GM12878 (cell line): ENCODE measurements around the gene TREM1.

Experiments used
- CHD2 ChIP-seq: IDR thresholded peaks from 2 replicates; pipeline ENCODE4 v1.6.1; 2011; ENCODE audit warnings: low read depth, low read length, improper control_type of control experiment, borderline replicate concordance
- POLR2A ChIP-seq: IDR thresholded peaks from 2 replicates; pipeline ENCODE4 v1.6.1; 2011; ENCODE audit warnings: low read depth, mild to moderate bottlenecking, low read length
- RAD21 ChIP-seq: IDR thresholded peaks from 2 replicates; pipeline ENCODE4 v1.6.1; 2011; ENCODE audit warnings: mild to moderate bottlenecking, low read depth, low read length, moderate library complexity; ENCODE audit not compliant: insufficient read depth
- ZBED1 ChIP-seq: IDR thresholded peaks from 2 replicates; pipeline ENCODE4 v1.6.1; 2016; ENCODE audit warnings: borderline replicate concordance
- TF ChIP-seq, protein P1 (sequence below): IDR thresholded peaks from 2 replicates; pipeline ENCODE4 v1.6.1; 2012; ENCODE audit warnings: low read depth, low read length, improper control_type of control experiment
- TF ChIP-seq, protein P2 (sequence below): IDR thresholded peaks from 2 replicates; pipeline ENCODE4 v1.6.1; 2012; ENCODE audit warnings: low read depth, low read length, improper control_type of control experiment

DNA sequence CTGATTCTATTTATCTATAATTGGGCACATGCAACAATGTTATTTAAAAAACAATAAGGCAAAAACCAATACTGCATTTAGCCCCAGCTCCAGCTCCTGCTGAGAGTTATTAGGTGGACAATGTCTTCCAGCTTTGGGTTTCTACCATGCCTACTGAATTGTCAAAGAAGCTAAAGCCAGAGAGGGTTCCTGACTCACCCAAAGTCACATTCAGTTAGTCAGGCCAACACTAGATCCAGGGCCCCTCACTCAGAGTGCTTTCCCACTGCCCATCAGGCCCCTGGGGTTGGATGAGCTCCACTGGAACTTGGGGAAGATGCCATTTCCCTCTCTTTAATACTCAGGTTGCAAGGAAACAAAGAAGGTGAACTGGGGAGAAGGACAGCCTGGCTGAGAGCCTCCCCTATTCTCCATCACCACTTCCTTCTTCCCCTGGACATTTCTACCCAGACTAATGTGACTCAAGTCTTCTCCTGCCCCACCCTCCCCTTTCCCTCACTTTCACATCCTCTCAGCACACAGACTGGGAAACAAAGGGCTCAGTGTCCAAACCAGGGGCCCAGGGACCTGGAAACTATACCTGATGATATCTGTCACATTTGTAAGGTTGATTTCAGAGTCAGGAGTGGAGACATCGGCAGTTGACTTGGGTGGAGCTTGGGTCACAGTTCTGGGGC is 6.0 kb downstream of the TREM1 start:
- TF ChIP-seq RAD21 (no peak), ZBED1 (no peak), CHD2 (no peak), POLR2A (no peak)
- TF ChIP-seq, protein P1, sequence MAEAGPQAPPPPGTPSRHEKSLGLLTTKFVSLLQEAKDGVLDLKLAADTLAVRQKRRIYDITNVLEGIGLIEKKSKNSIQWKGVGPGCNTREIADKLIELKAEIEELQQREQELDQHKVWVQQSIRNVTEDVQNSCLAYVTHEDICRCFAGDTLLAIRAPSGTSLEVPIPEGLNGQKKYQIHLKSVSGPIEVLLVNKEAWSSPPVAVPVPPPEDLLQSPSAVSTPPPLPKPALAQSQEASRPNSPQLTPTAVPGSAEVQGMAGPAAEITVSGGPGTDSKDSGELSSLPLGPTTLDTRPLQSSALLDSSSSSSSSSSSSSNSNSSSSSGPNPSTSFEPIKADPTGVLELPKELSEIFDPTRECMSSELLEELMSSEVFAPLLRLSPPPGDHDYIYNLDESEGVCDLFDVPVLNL: no peak
- TF ChIP-seq, protein P2, sequence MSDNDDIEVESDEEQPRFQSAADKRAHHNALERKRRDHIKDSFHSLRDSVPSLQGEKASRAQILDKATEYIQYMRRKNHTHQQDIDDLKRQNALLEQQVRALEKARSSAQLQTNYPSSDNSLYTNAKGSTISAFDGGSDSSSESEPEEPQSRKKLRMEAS: no peak
